Type B pancreatic cell (in vitro differentiated cells): ENCODE measurements around the gene CDH5. TPM values are rescaled to one million over a fixed set of nuclear protein-coding genes. Genes with fewer than 3 reads are reported as not detected.

ENCODE experiments used
- DNase-seq: peaks from one replicate; pipeline ENCODE4 v3.0.0; 2021; ENCODE audit warnings: mixed read lengths; ENCODE audit not compliant: unreplicated experiment; ENCODE audit errors: extremely low spot score
- H3K27ac Mint-ChIP-seq: 2 replicates; pipeline ENCODE4 v1.8.0; 2021; ENCODE audit warnings: mild to moderate bottlenecking, mixed read lengths
- H3K27me3 Mint-ChIP-seq: 2 replicates; pipeline ENCODE4 v1.8.0; 2021; ENCODE audit warnings: mixed read lengths
- H3K36me3 Mint-ChIP-seq: 2 replicates; pipeline ENCODE4 v1.8.0; 2021; ENCODE audit warnings: mixed read lengths
- H3K4me1 Mint-ChIP-seq: one replicate; pipeline ENCODE4 v1.8.0; 2021; ENCODE audit warnings: mixed read lengths; ENCODE audit not compliant: unreplicated experiment
- H3K4me3 Mint-ChIP-seq: 2 replicates; pipeline ENCODE4 v1.8.0; 2021; ENCODE audit warnings: mild to moderate bottlenecking, mixed read lengths
- H3K9me3 Mint-ChIP-seq: 2 replicates; pipeline ENCODE4 v1.8.0; 2021; ENCODE audit warnings: mixed read lengths
- CTCF ChIP-seq: fragments of 200-600 bp; sonication (generic); conservative IDR thresholded peaks from 2 replicates; pipeline ENCODE4 v1.5.0; 2021; ENCODE audit warnings: antibody characterized with exemption, mild to moderate bottlenecking
- total RNA-seq: library from RNA; stranded (reverse); gene quantifications from 2 replicates; pipeline ENCODE4 v1.2.1, GENCODE V29; 2021; ENCODE audit warnings: low replicate concordance

CDH5 gene
- total RNA-seq, 1 donor from 2014 or later = 0.46 TPM

GRCh38 chr16:66400503-66401380 lies 34.3 kb downstream of the CDH5 start:
- Mint-ChIP-seq H3K36me3 (no peaks in the 10 kb centered on the region), H3K27ac (no peak overlapping the region), H3K4me3 (no peak overlapping the region), H3K9me3 (no peaks in the 10 kb centered on the region), H3K4me1 (peaks cover 11% of the 10 kb centered on the region), H3K27me3 (peaks cover 10% of the 10 kb centered on the region)
- TF ChIP-seq CTCF = no peak
- DNase-seq = no peak

GRCh38 chr16:66401610-66402009 lies 35.1 kb downstream of the CDH5 start:
- H3K27ac Mint-ChIP-seq = no peak overlapping the region

GRCh38 chr16:66402166-66402565 lies 35.7 kb downstream of the CDH5 start:
- H3K4me1 Mint-ChIP-seq = peaks cover 14% of the 10 kb centered on the region
- TF ChIP-seq CTCF = no peak
- peaks cover 19% of the 10 kb centered on the region for H3K27me3 Mint-ChIP-seq
- H3K4me3 Mint-ChIP-seq = no peak overlapping the region
- no peak for DNase-seq
- no peaks in the 10 kb centered on the region for H3K9me3 Mint-ChIP-seq
- H3K36me3 Mint-ChIP-seq = no peaks in the 10 kb centered on the region
- H3K27ac Mint-ChIP-seq = no peak overlapping the region

More at GRCh38 chr16:66401610-66402009, 35.1 kb downstream of the CDH5 start:
- Mint-ChIP-seq H3K36me3 (no peaks in the 10 kb centered on the region), H3K4me1 (peaks cover 11% of the 10 kb centered on the region), H3K9me3 (no peaks in the 10 kb centered on the region), H3K4me3 (no peak overlapping the region), H3K27me3 (peaks cover 16% of the 10 kb centered on the region)
- TF ChIP-seq CTCF = no peak
- no peak for DNase-seq

- no peak for DNase-seq
- TF ChIP-seq CTCF = no peak
Measured at GRCh38 chr16:66402591-66403230, 36.2 kb downstream of the CDH5 start.

GRCh38 chr16:66403531-66404145 lies 37.1 kb downstream of the CDH5 start:
- Mint-ChIP-seq H3K4me1 (peaks cover 24% of the 10 kb centered on the region), H3K36me3 (no peaks in the 10 kb centered on the region), H3K27me3 (peaks cover 23% of the 10 kb centered on the region), H3K27ac (no peak overlapping the region), H3K9me3 (no peaks in the 10 kb centered on the region), H3K4me3 (no peak overlapping the region)
- no peak for DNase-seq
- no peak for TF ChIP-seq CTCF

More at GRCh38 chr16:66402591-66403230, 36.2 kb downstream of the CDH5 start:
- Mint-ChIP-seq H3K9me3 (no peaks in the 10 kb centered on the region), H3K27me3 (peaks cover 20% of the 10 kb centered on the region), H3K36me3 (no peaks in the 10 kb centered on the region), H3K4me3 (no peak overlapping the region), H3K27ac (no peak overlapping the region), H3K4me1 (peaks cover 16% of the 10 kb centered on the region)
